Neural progenitor cell (in vitro differentiated cells): ENCODE results near the gene ANAPC16.

Source experiments
- CTCF ChIP-seq: fragments of 200-600 bp; sonication (generic); IDR thresholded peaks from 2 replicates; pipeline ENCODE4 v1.5.1; 2017; ENCODE audit warnings: antibody characterized with exemption, mild to moderate bottlenecking
- EZH2 ChIP-seq: fragments of 200-600 bp; sonication (generic); IDR thresholded peaks from 2 replicates; pipeline ENCODE4 v1.6.1; 2017; ENCODE audit warnings: antibody characterized with exemption, mild to moderate bottlenecking, moderate library complexity
- EZH2phosphoT487 ChIP-seq: fragments of 200-600 bp; sonication (generic); IDR thresholded peaks from 2 replicates; pipeline ENCODE4 v1.6.1; 2017; ENCODE audit warnings: antibody characterized with exemption

- TF ChIP-seq CTCF: no peak
- no peak for TF ChIP-seq EZH2
- no peak for TF ChIP-seq EZH2phosphoT487
Measured at GRCh38 chr10:72251635-72252034, 35.8 kb downstream of the ANAPC16 start.
